NCI-H82 treated with DMSO at 0.1 percent for 48 hours (cell line): ENCODE data around the gene ABCG1.
"Not testable (repeated sequence)": the region's sequence is repeated elsewhere in the genome, so short reads cannot be mapped to it uniquely, and the experiment has no call there.

Source experiments
- DNase-seq: peaks from one replicate; lab custom pipeline; 2025; ENCODE audit not compliant: unreplicated experiment; lab: John Stamatoyannopoulos, UW

ABCG1 gene

GRCh38 chr21:42218836-42219605, at the start of gene ABCG1:
TSS of gene ABCG1 (plus strand) at chr21:42219140. CDS start at chr21:42219263, 123 bp downstream.
- no peak for DNase-seq

- no peak for DNase-seq
These were observed 49.2 kb upstream of the ABCG1 start for GRCh38 chr21:42169758-42170157.

- no peak for DNase-seq
These were observed 47.6 kb upstream of the ABCG1 start for GRCh38 chr21:42171091-42172053.

GRCh38 chr21:42172596-42173483, 46.1 kb upstream of the ABCG1 start:
- DNase-seq = no peak

GRCh38 chr21:42174173-42174572, 44.8 kb upstream of the ABCG1 start:
- no peak for DNase-seq

GRCh38 chr21:42175110-42175710, 43.7 kb upstream of the ABCG1 start:
- DNase-seq = no peak

GRCh38 chr21:42176859-42177258, 42.1 kb upstream of the ABCG1 start:
- DNase-seq = no peak

GRCh38 chr21:42179316-42179715, 39.6 kb upstream of the ABCG1 start:
- no peak for DNase-seq

- DNase-seq = not testable (repeated sequence)
These were observed 38.9 kb upstream of the ABCG1 start for GRCh38 chr21:42180001-42180400.

- DNase-seq = no peak
These were observed 36.1 kb upstream of the ABCG1 start for GRCh38 chr21:42182713-42183371.

- no peak for DNase-seq
These were observed 35.3 kb upstream of the ABCG1 start for GRCh38 chr21:42183374-42184266.

- no peak for DNase-seq
These were observed 32.3 kb upstream of the ABCG1 start for GRCh38 chr21:42186591-42186990.

- no peak for DNase-seq
These were observed 30.8 kb upstream of the ABCG1 start for GRCh38 chr21:42187976-42188653.

- DNase-seq = no peak
These were observed 30.3 kb upstream of the ABCG1 start for GRCh38 chr21:42188663-42189062.

- no peak for DNase-seq
These were observed 29.5 kb upstream of the ABCG1 start for GRCh38 chr21:42189431-42189830.

- no peak for DNase-seq
These were observed 29.0 kb upstream of the ABCG1 start for GRCh38 chr21:42189860-42190485.

GRCh38 chr21:42190486-42190863, 28.5 kb upstream of the ABCG1 start:
- DNase-seq = no peak

GRCh38 chr21:42191064-42191463, 27.9 kb upstream of the ABCG1 start:
- DNase-seq = no peak
